Esophagus mucosa (tissue), 1 donor: ENCODE results near the gene CRYBA2. TPM values are rescaled to one million over a fixed set of nuclear protein-coding genes. Genes with fewer than 3 reads are reported as not detected.

ENCODE experiments used
- ATAC-seq: fragments of 200-7000 bp; cut with Tn5 transposase; one replicate; pipeline ENCODE4 v1.9.1; 2020
- total RNA-seq: library from RNA; stranded (reverse); gene quantifications from one replicate; pipeline ENCODE4 v1.2.4, GENCODE V29; 2023
- donor health status: DM: yes; HTN: yes; CAD: no.

The CRYBA2 gene
- total RNA-seq, 1 donor from 2014 or later: not detected

DNA sequence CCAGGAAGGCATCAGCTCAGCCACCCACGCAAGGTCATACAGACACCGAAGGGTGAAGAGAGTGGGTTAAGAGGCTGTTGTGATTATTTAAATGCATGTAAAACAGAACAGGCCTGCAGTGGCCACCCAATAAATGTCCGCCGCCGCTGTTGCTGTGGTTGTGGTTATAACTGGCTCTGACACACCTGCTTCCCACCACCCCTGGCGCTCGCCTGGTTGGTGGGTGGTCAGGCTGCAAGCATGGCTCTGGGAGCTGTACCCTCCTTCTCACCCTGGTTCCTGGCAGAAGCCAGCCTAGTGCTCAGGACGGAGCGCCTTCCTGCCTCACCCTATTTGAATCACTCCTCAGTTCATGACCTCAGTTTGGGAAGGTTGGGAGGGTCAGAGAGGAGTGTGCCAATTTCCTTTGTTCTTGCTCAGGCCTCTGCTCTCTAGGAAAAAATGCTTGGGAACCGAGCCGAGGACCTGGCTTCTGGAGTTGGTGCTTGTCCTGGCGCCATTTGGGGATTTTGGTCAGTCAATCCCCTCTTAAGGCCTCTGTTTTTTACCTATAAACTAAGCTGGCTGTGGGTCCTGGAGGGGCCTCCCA lies 5.3 kb upstream of the CRYBA2 start:
- peak; percentile 60 for ATAC-seq

GRCh38 chr2:218997731-218998130 lies 4.5 kb upstream of the CRYBA2 start:
- no peak for ATAC-seq

- no peak for ATAC-seq
These were observed 3.7 kb upstream of the CRYBA2 start for GRCh38 chr2:218996937-218997336.

GRCh38 chr2:218995972-218996711 lies 2.9 kb upstream of the CRYBA2 start:
- peak; percentile 81 for ATAC-seq

DNA sequence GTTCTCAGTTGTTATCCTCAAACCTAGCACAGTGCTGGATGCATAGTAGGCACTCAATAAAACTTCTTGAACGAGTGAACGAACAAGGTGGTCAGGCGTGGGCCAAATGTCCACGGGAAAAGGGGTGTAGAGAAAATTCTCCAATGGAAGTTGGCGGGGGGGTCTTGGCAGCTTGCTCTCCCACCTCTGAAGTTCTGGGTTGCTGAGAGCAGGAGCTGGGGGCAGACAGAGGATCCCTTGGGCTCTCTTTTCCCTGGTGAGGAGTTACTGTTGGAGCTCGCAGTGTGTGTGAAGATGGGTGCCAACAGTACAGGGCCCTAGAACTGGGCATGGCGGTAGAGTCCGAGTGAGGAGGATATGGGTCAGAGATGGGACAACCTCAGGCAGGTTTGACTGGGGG lies 2.3 kb upstream of the CRYBA2 start:
- no peak for ATAC-seq

DNA sequence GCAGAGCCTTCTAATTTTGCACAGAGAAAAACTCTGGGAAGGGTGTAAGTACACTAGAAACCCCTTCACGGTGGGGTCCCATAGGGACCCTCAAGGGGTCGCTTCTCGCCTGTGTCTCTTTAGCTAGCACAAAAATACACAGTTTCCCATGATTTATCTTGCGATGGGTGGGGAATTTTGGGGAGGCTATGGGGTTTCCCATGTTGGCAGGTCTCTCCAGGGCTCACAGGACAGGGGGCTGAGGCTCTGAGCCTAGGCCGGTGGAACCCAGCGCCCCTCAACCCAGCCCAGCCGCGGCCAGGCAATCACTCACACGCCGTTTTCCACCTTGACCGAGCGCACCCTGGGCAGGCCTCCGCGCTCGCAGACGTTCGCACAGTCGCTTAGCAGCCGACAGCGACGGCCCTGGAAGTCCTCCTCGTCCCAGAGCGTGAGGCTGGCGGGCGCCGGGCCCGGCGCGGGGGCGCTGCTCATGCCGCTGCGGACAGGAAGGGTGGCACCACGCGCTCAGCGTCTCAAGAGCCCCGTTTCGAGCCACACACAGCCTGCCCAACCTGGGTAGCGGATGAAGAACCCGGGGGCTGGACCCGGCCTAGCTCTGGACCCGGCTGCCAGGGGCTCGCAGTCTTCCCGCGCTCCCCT lies 398 bp downstream of the CRYBA2 start:
- no peak for ATAC-seq

GRCh38 chr2:218992196-218992595 lies 1.0 kb downstream of the CRYBA2 start:
- ATAC-seq: no peak

DNA sequence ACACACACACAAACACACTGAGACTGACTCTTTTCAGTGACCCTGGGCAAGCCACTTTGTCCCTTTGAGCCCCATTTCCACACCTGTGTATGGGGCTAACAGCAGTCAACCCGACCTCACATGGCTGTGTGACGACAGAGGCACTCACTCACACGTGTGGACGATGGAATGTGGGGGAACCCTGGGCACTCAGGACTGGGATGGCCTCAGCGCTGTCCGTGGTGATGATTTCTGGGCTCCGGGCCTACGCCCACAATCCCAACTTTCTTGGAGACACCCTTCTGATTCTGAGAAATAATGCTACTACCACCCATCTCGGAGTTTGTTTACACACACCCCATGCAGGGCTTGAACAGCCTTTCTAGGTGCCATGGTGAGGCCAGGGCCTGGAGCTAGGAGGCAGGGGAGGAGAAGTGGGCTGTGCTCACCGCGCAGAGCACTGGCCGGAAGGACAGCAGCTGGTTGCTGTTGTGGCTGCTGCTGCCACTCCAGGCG lies 1.5 kb downstream of the CRYBA2 start:
- no peak for ATAC-seq

DNA sequence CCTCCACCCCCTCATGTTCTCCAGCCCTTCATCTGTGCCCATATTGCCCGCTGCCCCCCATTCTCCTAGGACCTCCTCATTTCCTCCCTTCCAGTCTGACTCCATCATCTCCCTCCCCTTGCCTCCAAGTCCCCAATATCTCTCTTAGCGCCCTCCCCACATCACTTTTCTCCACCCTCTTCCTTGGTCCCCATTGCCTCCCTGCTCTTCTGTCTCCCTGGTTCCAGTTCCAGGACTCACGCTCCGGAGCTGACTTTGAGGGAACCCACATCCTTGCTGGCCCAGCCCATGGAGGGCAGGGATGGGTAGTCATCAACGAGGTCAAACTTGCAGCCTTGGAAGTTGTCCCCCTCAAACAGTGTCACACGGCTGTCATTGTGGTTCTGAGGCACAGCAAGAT lies 2.6 kb downstream of the CRYBA2 start:
- ATAC-seq: no peak

DNA sequence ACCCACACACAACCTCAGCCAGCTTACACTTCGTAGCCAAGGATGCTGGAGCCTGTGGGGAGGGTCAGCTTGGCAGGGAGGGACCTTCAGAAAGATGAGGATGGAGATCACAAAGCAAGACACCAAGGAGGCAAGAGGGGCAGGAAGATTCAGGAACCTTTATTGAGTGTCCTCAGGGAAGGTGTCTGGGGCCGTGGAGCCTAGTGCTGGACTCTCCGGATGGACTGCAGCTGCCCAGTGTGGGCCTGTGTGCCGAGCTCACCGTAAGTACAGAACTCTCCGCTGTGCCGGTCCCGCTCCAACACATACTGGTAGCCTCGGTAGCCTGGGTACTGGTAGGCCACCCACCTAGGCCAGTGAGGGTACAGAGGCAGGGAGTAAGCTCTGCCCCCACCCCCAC lies 3.2 kb downstream of the CRYBA2 start:
- no peak for ATAC-seq

GRCh38 chr2:218988650-218989049 lies 4.6 kb downstream of the CRYBA2 start:
- no peak for ATAC-seq

DNA sequence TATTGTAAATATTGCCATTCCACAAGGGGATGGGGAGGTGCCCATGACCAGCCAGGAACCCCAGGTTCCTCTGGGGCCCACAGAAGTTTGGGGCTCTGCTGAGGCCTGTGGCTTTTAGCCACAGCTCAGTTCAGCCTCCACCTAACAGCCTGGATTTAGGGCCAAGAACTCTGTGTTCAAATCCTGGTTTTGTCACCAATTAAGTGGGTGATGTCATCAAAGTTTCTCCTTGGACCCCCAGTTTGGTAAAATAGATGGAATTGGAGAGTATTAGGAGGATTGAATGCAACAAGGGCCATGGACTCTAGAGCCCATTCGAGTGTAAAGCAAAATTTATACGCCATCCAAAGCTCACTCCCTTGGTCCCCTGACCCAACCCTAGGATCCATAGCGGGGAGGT lies 5.1 kb downstream of the CRYBA2 start:
- ATAC-seq: no peak

DNA sequence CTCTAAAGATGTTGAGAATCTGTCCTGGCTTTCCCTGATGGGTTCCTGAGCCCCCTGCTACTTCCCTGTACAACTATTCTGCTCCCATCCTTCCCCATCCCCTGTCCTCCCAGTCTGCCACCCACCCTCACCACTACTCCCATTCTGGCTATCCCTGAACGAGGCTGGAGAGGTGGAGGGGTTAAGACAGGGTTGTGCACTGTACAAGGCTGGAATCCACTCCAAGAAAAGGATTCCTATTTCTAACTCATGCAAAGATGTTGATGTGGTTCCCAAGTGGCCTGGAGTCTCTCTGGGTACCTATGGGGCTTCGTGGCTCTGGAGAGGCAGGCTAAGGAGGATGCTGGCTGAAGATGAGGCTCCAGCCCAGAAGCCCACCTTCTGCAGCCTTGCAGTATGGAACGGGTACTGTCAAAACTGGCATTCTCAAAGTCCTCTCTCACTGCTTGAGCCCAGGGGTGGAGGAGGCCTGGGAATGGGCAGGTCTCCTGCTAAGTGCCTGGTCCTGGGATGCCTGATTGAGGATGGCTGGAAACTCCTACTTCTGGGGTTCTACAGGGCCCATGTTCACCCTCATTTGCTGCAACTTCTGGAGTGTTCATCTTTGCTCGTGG lies 7.0 kb downstream of the CRYBA2 start:
- ATAC-seq: no peak

- ATAC-seq: no peak
These were observed 7.7 kb downstream of the CRYBA2 start for GRCh38 chr2:218985325-218986091.

- ATAC-seq: no peak
These were observed 8.2 kb downstream of the CRYBA2 start, which contains the start of gene FEV for GRCh38 chr2:218985021-218985324. TSS of gene FEV (minus strand) at chr2:218985184. CDS start at chr2:218985075, 109 bp downstream.

DNA sequence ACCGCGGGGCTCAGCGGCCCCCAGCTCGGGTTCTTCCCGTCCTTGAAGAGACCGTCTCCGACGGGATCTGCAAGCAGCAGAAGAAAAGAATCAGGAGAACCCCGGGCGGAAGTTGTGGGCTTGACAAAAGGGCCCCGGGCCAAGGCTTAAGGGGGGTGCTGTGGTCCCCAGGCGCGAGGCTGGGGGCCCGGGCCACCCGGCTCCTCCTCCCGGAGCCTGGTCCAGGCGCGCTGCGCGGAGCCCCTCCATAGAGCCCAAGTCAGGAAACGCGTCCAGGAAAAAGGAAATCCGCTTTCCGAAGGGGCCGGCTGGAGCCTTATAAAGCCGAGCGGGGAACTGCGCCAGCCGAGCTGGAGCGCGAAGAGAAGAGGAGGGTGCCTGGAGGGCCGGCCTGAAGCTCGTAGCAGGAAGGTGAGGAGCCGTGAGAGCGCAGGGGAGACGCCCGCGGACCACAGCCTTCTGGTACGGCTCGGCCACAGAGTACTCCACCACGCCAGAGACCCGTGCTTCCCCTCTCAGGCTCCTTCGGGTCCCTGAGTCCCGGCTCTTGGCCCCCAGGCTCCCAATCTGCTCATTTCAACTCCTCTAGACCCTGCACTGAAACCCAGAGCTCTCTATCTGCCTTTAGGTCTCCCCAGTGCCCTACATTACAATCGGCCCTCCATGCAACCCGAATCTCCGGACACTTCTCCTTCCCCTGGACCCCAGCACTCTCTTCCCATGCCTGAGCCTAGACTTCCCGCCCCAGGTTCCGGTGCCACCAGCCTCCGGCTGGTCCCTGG lies 8.8 kb downstream of the CRYBA2 start:
- no peak for ATAC-seq

GRCh38 chr2:218983934-218984238 lies 9.3 kb downstream of the CRYBA2 start:
- ATAC-seq: no peak

GRCh38 chr2:218983263-218983933 lies 9.8 kb downstream of the CRYBA2 start:
- ATAC-seq: no peak

DNA sequence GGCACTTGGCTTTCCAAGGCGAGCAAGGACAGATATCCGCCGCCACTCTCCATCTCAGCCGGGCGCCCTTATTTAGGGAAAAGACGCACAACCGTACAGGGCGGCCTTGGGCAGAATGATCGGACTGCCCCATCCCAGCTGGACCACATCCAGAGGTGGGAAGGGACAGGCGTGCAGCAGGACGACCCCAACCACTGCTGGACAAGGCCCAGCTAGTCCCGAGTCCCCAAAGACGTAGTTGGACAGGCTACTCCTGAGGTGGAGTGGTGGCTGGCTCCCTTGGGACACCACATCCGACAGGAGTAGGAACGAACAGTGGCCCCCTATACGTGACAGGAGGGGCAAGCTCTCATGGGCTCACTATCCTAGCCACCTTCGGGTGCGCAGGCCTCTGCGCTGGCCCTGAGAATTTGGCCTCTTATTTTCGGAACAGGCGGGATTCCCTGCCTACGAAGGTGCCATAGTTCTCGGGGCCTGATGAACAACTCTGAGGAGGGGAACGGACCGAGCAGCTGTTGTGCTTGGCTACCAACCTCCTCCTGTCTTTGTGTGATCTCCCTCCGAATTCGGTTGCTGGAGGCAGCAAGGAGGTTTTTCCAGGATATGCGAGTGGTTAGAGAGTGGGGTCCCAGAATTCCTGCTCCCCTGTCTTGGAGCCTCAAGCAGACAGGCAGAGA lies 10.5 kb downstream of the CRYBA2 start:
- no peak for ATAC-seq

DNA sequence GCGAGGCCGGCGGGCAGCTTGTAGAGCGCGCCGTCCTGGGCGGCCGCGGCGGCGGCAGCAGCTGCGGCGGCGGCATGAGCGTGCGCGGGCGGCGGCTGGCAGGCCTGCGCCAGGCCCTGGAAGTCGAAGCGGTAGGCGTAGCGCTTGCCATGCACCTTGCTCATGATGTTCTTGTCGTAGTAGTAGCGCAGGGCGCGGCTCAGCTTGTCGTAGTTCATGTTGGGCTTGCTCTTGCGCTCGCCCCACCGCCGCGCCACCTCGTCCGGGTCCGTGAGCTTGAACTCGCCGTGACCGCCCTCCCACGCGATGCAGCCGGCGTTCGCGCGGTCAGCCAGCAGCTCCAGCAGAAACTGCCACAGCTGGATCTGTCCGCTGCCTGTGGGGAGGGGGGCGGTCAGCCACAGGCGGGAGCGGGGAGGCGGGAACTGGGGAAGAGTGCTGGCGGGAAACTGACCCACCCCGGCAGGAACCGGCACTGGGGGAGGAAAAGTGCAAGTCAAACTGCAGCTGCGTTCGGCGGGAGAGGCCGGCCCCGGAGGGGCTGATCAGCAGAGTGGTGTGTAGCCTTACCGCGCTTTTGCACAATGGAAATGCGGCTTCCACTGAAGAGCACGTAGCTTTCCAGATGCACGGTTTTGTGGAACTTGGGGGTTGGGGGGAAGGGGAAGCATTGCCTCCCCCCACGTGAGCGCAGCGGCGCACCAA lies 11.2 kb downstream of the CRYBA2 start:
- peak; percentile 70 for ATAC-seq
